Stimulated activated CD8-positive, alpha-beta memory T cell treated with anti-CD3 and anti-CD28 coated beads, Interleukin-7, amount 100 ng/mL, for 24 hours (primary cell): ENCODE measurements around the gene PCP4L1.
A peak's percentile ranks its signal among the peaks of the same experiment; 100 is the strongest.

Experiments
- DNase-seq: peaks from one replicate; pipeline ENCODE4 v3.0.0-alpha.2; 2020; ENCODE audit warnings: low read depth

Gene PCP4L1

GRCh38 chr1:161267321-161267720, 8.8 kb downstream of the PCP4L1 start:
- no peak for DNase-seq

- DNase-seq = no peak
These were observed 14.9 kb downstream of the PCP4L1 start for GRCh38 chr1:161273402-161273801.

- DNase-seq = no peak
These were observed 16.3 kb downstream of the PCP4L1 start for GRCh38 chr1:161274874-161275273.

- no peak for DNase-seq
These were observed 24.4 kb downstream of the PCP4L1 start for GRCh38 chr1:161282991-161283390.

- no peak for DNase-seq
These were observed 26.6 kb downstream of the PCP4L1 start for GRCh38 chr1:161285113-161285512.

GRCh38 chr1:161285521-161285920, 27.0 kb downstream of the PCP4L1 start:
- DNase-seq = no peak

- DNase-seq = no peak
These were observed 29.0 kb downstream of the PCP4L1 start for GRCh38 chr1:161287482-161288054.

GRCh38 chr1:161290779-161291178, 32.2 kb downstream of the PCP4L1 start:
- no peak for DNase-seq

GRCh38 chr1:161297415-161297814, 38.9 kb downstream of the PCP4L1 start:
- DNase-seq = no peak

GRCh38 chr1:161298116-161298515, 39.6 kb downstream of the PCP4L1 start:
- DNase-seq = no peak

GRCh38 chr1:161299347-161299746, 40.8 kb downstream of the PCP4L1 start:
- no peak for DNase-seq

GRCh38 chr1:161300478-161300877, 41.9 kb downstream of the PCP4L1 start:
- no peak for DNase-seq

GRCh38 chr1:161304927-161305866, 46.7 kb downstream of the PCP4L1 start:
- DNase-seq = no peak

GRCh38 chr1:161305867-161306519, 47.4 kb downstream of the PCP4L1 start:
- DNase-seq = peak; percentile 55

GRCh38 chr1:161307230-161307768, 48.8 kb downstream of the PCP4L1 start:
- DNase-seq = no peak

GRCh38 chr1:161307892-161308638, 49.5 kb downstream of the PCP4L1 start:
- no peak for DNase-seq

- no peak for DNase-seq
These were observed 51.3 kb downstream of the PCP4L1 start, which contains the start of gene MPZ for GRCh38 chr1:161309868-161310267. TSS of gene MPZ (minus strand) at chr1:161309968. CDS start at chr1:161309905, 63 bp downstream.

GRCh38 chr1:161311595-161312181, 53.1 kb downstream of the PCP4L1 start:
- DNase-seq = no peak

- no peak for DNase-seq
These were observed 55.1 kb downstream of the PCP4L1 start for GRCh38 chr1:161313554-161314200.

GRCh38 chr1:161314201-161314981, 55.8 kb downstream of the PCP4L1 start, which contains the start of gene SDHC:
TSS of gene SDHC (plus strand) at chr1:161314381. CDS start at chr1:161314406, 25 bp downstream.
- peak; percentile 74 for DNase-seq
